Measurements from ENCODE around the gene FAM9C. TPM values are rescaled to one million over a fixed set of nuclear protein-coding genes. Genes with fewer than 3 reads are reported as not detected.
"Not testable (repeated sequence)": the region's sequence is repeated elsewhere in the genome, so short reads cannot be mapped to it uniquely, and the experiment has no call there.

Gene FAM9C
- total and polyA plus RNA-seq, 2 donors (not counting 1 experiment from before 2014, with no cell fraction given) = under 0.01 to 0.01 TPM

- H4K20me1 ChIP-seq (ENCODE audit: control insufficient read depth, extremely low read depth, insufficient read depth, low read length) = no peaks in the 10 kb centered on the region
- H3K9me3 ChIP-seq (ENCODE audit: control insufficient read depth, insufficient read depth, low read depth, low read length) = no peaks in the 10 kb centered on the region
- H3K4me3 ChIP-seq (replicated peaks in 1 of 4; ENCODE audit: control extremely low read depth in 1 of 4, insufficient read depth in 1 of 4, low read depth in 3 of 4, low read length in 4 of 4) = no peak overlapping the region
- no peaks in the 10 kb centered on the region for H3K79me2 ChIP-seq (ENCODE audit: control insufficient read depth, insufficient read depth, low read length)
- DNase-seq (ENCODE audit: low read depth in 2 of 2) = no peak
- H3K4me2 ChIP-seq (ENCODE audit: extremely low read depth, insufficient read depth, low read length) = no peak overlapping the region
- no peak overlapping the region for H3K9ac ChIP-seq (ENCODE audit: insufficient read depth, low read length)
- H3K4me1 ChIP-seq (ENCODE audit: control insufficient read depth, extremely low read depth, insufficient read depth, low read length) = no peaks in the 10 kb centered on the region
- H2AFZ ChIP-seq (ENCODE audit: low read length) = no peak overlapping the region
- TF ChIP-seq CTCF (conservative IDR thresholded peaks at IDR 0.05 in 1 of 2, IDR thresholded peaks at IDR 0.05 in 1 of 2; ENCODE audit: low read depth in 1 of 2, low read length in 2 of 2) (no peak), EZH2 (IDR thresholded peaks at IDR 0.05; ENCODE audit: low read length, missing control alignments) (no peak)
- no peaks in the 10 kb centered on the region for H3K27me3 ChIP-seq (ENCODE audit: control insufficient read depth, insufficient read depth, low read length)
- no peaks in the 10 kb centered on the region for H3K36me3 ChIP-seq (ENCODE audit: control insufficient read depth, insufficient read depth, low read length)
- H3K27ac ChIP-seq (ENCODE audit: insufficient read depth, low read length) = no peak overlapping the region
Observed at GRCh38 chrX:13088156-13088487, 43.7 kb upstream of the FAM9C start.

GRCh38 chrX:13087322-13088155 is 43.1 kb upstream of the FAM9C start:
- H3K27ac ChIP-seq (ENCODE audit: insufficient read depth, low read length) = no peak overlapping the region
- no peaks in the 10 kb centered on the region for H3K36me3 ChIP-seq (ENCODE audit: control insufficient read depth, insufficient read depth, low read length)
- H3K4me1 ChIP-seq (ENCODE audit: control insufficient read depth, extremely low read depth, insufficient read depth, low read length) = no peaks in the 10 kb centered on the region
- no peak overlapping the region for H3K4me2 ChIP-seq (ENCODE audit: extremely low read depth, insufficient read depth, low read length)
- H3K9me3 ChIP-seq (ENCODE audit: control insufficient read depth, insufficient read depth, low read depth, low read length) = no peaks in the 10 kb centered on the region
- TF ChIP-seq EZH2 (IDR thresholded peaks at IDR 0.05; ENCODE audit: low read length, missing control alignments) (no peak), CTCF (conservative IDR thresholded peaks at IDR 0.05 in 1 of 2, IDR thresholded peaks at IDR 0.05 in 1 of 2; ENCODE audit: low read depth in 1 of 2, low read length in 2 of 2) (no peak)
- H3K9ac ChIP-seq (ENCODE audit: insufficient read depth, low read length) = no peak overlapping the region
- no peaks in the 10 kb centered on the region for H3K27me3 ChIP-seq (ENCODE audit: control insufficient read depth, insufficient read depth, low read length)
- peak in 1 of 2 donors; percentile 75 for DNase-seq (ENCODE audit: low read depth in 2 of 2)
- H3K4me3 ChIP-seq (replicated peaks in 1 of 4; ENCODE audit: control extremely low read depth in 1 of 4, insufficient read depth in 1 of 4, low read depth in 3 of 4, low read length in 4 of 4) = no peak overlapping the region
- no peak overlapping the region for H2AFZ ChIP-seq (ENCODE audit: low read length)
- no peaks in the 10 kb centered on the region for H3K79me2 ChIP-seq (ENCODE audit: control insufficient read depth, insufficient read depth, low read length)
- H4K20me1 ChIP-seq (ENCODE audit: control insufficient read depth, extremely low read depth, insufficient read depth, low read length) = no peaks in the 10 kb centered on the region

GRCh38 chrX:13086793-13087321 is 42.4 kb upstream of the FAM9C start:
- H3K27ac ChIP-seq (ENCODE audit: insufficient read depth, low read length); H3K27me3 ChIP-seq (ENCODE audit: control insufficient read depth, insufficient read depth, low read length): not testable (repeated sequence)

More at GRCh38 chrX:13086793-13087321, 42.4 kb upstream of the FAM9C start:
- H3K4me2 ChIP-seq (ENCODE audit: extremely low read depth, insufficient read depth, low read length); H2AFZ ChIP-seq (ENCODE audit: low read length); H3K4me3 ChIP-seq (replicated peaks in 1 of 4; ENCODE audit: control extremely low read depth in 1 of 4, insufficient read depth in 1 of 4, low read depth in 3 of 4, low read length in 4 of 4); H3K79me2 ChIP-seq (ENCODE audit: control insufficient read depth, insufficient read depth, low read length); H4K20me1 ChIP-seq (ENCODE audit: control insufficient read depth, extremely low read depth, insufficient read depth, low read length); H3K36me3 ChIP-seq (ENCODE audit: control insufficient read depth, insufficient read depth, low read length); H3K4me1 ChIP-seq (ENCODE audit: control insufficient read depth, extremely low read depth, insufficient read depth, low read length); H3K9me3 ChIP-seq (ENCODE audit: control insufficient read depth, insufficient read depth, low read depth, low read length); H3K9ac ChIP-seq (ENCODE audit: insufficient read depth, low read length); DNase-seq (ENCODE audit: low read depth in 2 of 2): not testable (repeated sequence)

Data from fibroblast of lung (primary cell).